ENCODE data around the gene EIF4EBP2.

GRCh38 chr10:70380350-70381135 is 23.4 kb upstream of the EIF4EBP2 start:
- TF ChIP-seq CTCF (IDR thresholded peaks at IDR 0.05) = no peak
- TF ChIP-seq CREB1 (CRISPR knock-in tag; IDR thresholded peaks at IDR 0.05) = no peak
